Kidney (tissue), 14 donors: Measurements from ENCODE around the gene CCL28. TPM values are rescaled to one million over a fixed set of nuclear protein-coding genes. Genes with fewer than 3 reads are reported as not detected.

Source experiments
- DNase-seq, 5 donors: peaks; one replicate each; pipeline ENCODE4 v3.0.0-alpha.2; 2013 to 2020
- FAIRE-seq: peaks from 2 replicates; lab custom pipeline; 2012; peaks lifted over from hg19 to GRCh38; lab: Jason Lieb, UNC
- H3K27ac ChIP-seq, 2 donors: one replicate each; pipeline ENCODE4 v1.7.0; 2013; ENCODE audit warnings: low read depth in 2 of 2, low read length in 2 of 2, inconsistent platforms in 1 of 2
- H3K27me3 ChIP-seq: one replicate; pipeline ENCODE4 v1.7.1; 2013; ENCODE audit warnings: low read length, inconsistent platforms; ENCODE audit not compliant: control insufficient read depth, insufficient read depth
- H3K36me3 ChIP-seq, 3 donors: one replicate each; pipeline versions ENCODE4 v1.7.0 to v1.7.1; 2013; ENCODE audit warnings: low read length in 3 of 3, control low read depth in 1 of 3, inconsistent platforms in 1 of 3; ENCODE audit not compliant: insufficient read depth in 3 of 3, control insufficient read depth in 2 of 3
- H3K4me1 ChIP-seq, 3 donors: one replicate each; pipeline versions ENCODE4 v1.7.0 to v1.7.1; 2013; ENCODE audit warnings: low read length in 3 of 3, inconsistent platforms in 1 of 3, low read depth in 1 of 3; ENCODE audit not compliant: control insufficient read depth in 2 of 3, insufficient read depth in 2 of 3
- H3K4me3 ChIP-seq, 3 donors: one replicate each; pipeline versions ENCODE4 v1.7.0 to v1.8.1; 2013; ENCODE audit warnings: low read length in 3 of 3, control low read depth in 1 of 3, inconsistent platforms in 1 of 3
- H3K9ac ChIP-seq, 3 donors: one replicate each; pipeline versions ENCODE4 v1.7.0 to v1.7.1; 2013; ENCODE audit warnings: low read length in 3 of 3, control low read depth in 1 of 3, inconsistent platforms in 1 of 3
- H3K9me3 ChIP-seq, 3 donors: one replicate each; pipeline versions ENCODE4 v1.7.0 to v1.7.1; 2013; ENCODE audit warnings: low read length in 3 of 3, control low read depth in 1 of 3, inconsistent platforms in 1 of 3; ENCODE audit not compliant: control insufficient read depth in 2 of 3, insufficient read depth in 1 of 3
- intact Hi-C: fragments of 100-400 bp; cut with DNase I; formaldehyde crosslinking; loops from one replicate; pipeline ENCODE4 v1.11.1; 2022
- polyA plus RNA-seq: library from polyadenylated mRNA; stranded (reverse); fragments of 350-450 nt; fragmentation: Illumina TruSeq; extraction: RNeasy Lipid Tissue Mini Kit (QIAGEN cat#74804); gene quantifications from one replicate; pipeline ENCODE4 v1.2.3, GENCODE V29; 2014; ENCODE audit warnings: low read depth, low replicate concordance; ENCODE audit not compliant: insufficient read depth
- total RNA-seq: library from RNA; stranded (reverse); fragmentation: NEBNext Ultra II Directional; extraction: Animal tissue kit (Norgen Biotek cat#: 25700); gene quantifications from one replicate; pipeline ENCODE4 v1.2.1, GENCODE V29; 2021
- TF ChIP-seq, protein P1 (sequence below): IDR thresholded peaks from 3 replicates; pipeline ENCODE4 v1.5.1; 2012; ENCODE audit warnings: mild to moderate bottlenecking, moderate library complexity, borderline replicate concordance; ENCODE audit not compliant: insufficient read depth; ENCODE audit errors: extremely low read depth
- donor health status: control.
- donor health status: control.
- donor health status: control.
- donor health status: control.
- donor health status: control.
- donor health status: DM: yes; HTN: yes; CAD: no.
- donor health status: Normal renal cell carcinoma (clear cell type).

Gene CCL28
- total and polyA plus RNA-seq, 2 donors from 2014 or later, result 2.3 to 22.8 TPM

DNA sequence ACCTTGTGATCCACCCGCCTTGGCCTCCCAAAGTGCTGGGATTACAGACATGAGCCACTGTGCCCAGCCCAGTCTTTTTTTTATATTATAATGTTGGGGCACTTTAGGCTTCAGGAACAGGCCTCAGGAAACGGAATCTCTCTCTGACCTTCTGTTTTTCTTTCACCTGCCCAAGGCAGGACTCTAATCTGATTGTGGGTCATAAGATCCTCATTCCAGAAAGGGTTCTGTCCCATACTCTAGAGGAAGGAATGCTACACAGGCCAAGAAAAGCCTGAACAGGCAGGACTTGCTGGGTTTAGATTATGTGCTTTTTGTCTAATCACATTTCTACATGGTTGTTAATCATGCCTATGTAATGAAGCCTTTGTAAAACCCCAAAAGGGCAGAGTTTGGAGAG is 1.8 kb upstream of the CCL28 start:
- TF ChIP-seq, protein P1, sequence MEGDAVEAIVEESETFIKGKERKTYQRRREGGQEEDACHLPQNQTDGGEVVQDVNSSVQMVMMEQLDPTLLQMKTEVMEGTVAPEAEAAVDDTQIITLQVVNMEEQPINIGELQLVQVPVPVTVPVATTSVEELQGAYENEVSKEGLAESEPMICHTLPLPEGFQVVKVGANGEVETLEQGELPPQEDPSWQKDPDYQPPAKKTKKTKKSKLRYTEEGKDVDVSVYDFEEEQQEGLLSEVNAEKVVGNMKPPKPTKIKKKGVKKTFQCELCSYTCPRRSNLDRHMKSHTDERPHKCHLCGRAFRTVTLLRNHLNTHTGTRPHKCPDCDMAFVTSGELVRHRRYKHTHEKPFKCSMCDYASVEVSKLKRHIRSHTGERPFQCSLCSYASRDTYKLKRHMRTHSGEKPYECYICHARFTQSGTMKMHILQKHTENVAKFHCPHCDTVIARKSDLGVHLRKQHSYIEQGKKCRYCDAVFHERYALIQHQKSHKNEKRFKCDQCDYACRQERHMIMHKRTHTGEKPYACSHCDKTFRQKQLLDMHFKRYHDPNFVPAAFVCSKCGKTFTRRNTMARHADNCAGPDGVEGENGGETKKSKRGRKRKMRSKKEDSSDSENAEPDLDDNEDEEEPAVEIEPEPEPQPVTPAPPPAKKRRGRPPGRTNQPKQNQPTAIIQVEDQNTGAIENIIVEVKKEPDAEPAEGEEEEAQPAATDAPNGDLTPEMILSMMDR, result no peak
- Histone ChIP-seq H3K4me3 (no peak overlapping the region), H3K4me1 (no peaks in the 10 kb centered on the region), H3K36me3 (no peaks in the 10 kb centered on the region), H3K27me3 (no peaks in the 10 kb centered on the region), H3K9ac (no peak overlapping the region), H3K27ac (no peak overlapping the region), H3K9me3 (no peaks in the 10 kb centered on the region)
- intact Hi-C loops, result no loop called here
- no peak for DNase-seq
- FAIRE-seq, result no peak

DNA sequence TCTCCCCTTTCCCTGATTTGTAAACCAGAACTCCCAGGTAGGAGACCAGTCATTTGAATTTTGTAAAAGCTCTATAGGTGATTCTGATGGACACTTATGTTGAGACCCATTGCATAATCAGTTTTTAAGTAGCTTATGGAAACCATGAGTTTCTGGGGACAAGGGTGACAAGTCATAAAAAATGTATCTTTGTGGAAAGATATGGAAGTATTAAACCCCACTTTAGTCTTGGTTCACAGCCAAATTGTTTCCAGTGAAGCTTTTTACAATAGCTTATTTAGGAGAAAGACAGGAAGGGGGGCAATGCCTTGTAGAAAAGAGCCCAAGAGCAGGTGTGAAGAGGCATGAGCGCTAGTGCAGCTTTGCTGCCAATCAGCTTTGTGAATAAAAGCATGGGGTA is 453 bp upstream of the CCL28 start:
- TF ChIP-seq, protein P1, result no peak
- Histone ChIP-seq H3K36me3 (no peaks in the 10 kb centered on the region), H3K9me3 (no peaks in the 10 kb centered on the region), H3K4me1 (no peaks in the 10 kb centered on the region), H3K27me3 (no peaks in the 10 kb centered on the region), H3K9ac (no peak overlapping the region), H3K4me3 (no peak overlapping the region), H3K27ac (no peak overlapping the region)
- DNase-seq (no peak), FAIRE-seq (no peak)
- intact Hi-C loops, result no loop called here

DNA sequence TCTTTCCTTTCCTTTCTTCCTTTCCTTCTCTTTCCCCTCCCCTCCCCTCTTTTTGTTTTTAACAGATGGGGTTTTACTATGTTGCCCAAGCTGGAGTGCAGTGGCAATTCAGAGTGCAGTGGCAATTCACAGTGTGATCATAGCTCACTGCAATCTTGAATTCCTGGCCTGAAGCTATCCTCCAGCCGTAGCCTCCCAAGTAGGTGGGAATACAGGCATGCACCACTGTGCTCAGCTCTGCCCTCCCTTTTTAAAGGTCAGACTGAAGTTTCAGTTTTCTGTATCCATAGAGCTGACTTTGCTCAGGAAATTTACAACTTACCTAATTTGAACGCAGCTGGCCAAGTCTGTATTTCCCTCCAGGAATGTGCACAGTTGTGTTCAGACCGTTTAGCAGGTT is 696 bp downstream of the CCL28 start:
- Histone ChIP-seq H3K27me3 (no peaks in the 10 kb centered on the region), H3K36me3 (no peaks in the 10 kb centered on the region), H3K4me3 (no peak overlapping the region), H3K9me3 (no peaks in the 10 kb centered on the region), H3K9ac (no peak overlapping the region), H3K27ac (no peak overlapping the region), H3K4me1 (no peaks in the 10 kb centered on the region)
- DNase-seq (no peak), FAIRE-seq (no peak)
- intact Hi-C loops, result no loop called here
- TF ChIP-seq, protein P1, result no peak

DNA sequence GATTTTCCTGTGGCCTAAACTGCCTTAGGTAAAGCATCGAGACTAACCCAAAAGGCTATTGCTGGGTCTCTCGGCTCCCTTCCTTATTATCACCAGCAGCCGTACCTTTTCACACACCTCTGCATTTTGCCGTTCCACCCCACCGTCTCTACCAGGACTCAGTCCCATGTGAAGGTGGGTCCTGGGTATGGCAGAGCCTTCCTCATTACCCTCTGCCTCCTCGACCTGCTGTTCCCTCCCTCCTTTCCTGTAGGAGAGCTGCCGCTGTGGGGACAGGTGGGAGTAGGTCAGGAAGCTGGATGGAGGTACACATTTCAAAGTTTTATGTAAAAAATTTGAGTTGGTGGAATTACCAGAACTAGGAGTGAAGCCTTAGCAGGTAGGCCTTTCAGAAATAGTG is 1.8 kb downstream of the CCL28 start:
- no peaks in the 10 kb centered on the region for H3K9me3 ChIP-seq
- FAIRE-seq (no peak), DNase-seq (no peak)
- no peaks in the 10 kb centered on the region for H3K36me3 ChIP-seq
- intact Hi-C loops, result no loop called here
- no peak overlapping the region for H3K4me3 ChIP-seq
- H3K27ac ChIP-seq, result no peak overlapping the region
- H3K27me3 ChIP-seq, result no peaks in the 10 kb centered on the region
- TF ChIP-seq, protein P1, result no peak
- H3K4me1 ChIP-seq, result no peaks in the 10 kb centered on the region
- no peak overlapping the region for H3K9ac ChIP-seq
